Mesodermal cell (in vitro differentiated cells): ENCODE measurements around the gene ZNF593OS.

Source experiments
- H3K27ac ChIP-seq: 2 replicates; pipeline ENCODE4 v1.7.0; 2013; ENCODE audit warnings: mild to moderate bottlenecking, low read depth, low read length, moderate library complexity; ENCODE audit not compliant: severe bottlenecking
- H3K36me3 ChIP-seq: 2 replicates; pipeline ENCODE4 v1.7.1; 2013; ENCODE audit warnings: mild to moderate bottlenecking, low read length, moderate library complexity; ENCODE audit not compliant: control insufficient read depth, insufficient read depth
- H3K4me1 ChIP-seq: one replicate; pipeline ENCODE4 v1.7.1; 2013; ENCODE audit warnings: mild to moderate bottlenecking, low read length; ENCODE audit not compliant: insufficient read depth, control insufficient read depth, poor library complexity, severe bottlenecking
- H3K4me3 ChIP-seq: 2 replicates; pipeline ENCODE4 v1.7.0; 2013; ENCODE audit warnings: low read length, control low read depth, mild to moderate bottlenecking; ENCODE audit not compliant: insufficient read depth, poor library complexity, severe bottlenecking; ENCODE audit errors: extremely low read depth
- H3K9me3 ChIP-seq: 2 replicates; pipeline ENCODE4 v1.7.1; 2013; ENCODE audit warnings: mild to moderate bottlenecking, low read length, moderate library complexity; ENCODE audit not compliant: control insufficient read depth
- WGBS, 2 experiments: methylation state at CpG; one replicate each; pipeline ENCODE4 v1.1.5; 2013; ENCODE audit warnings: missing lambda C conversion rate in 2 of 2; ENCODE audit not compliant: insufficient coverage in 2 of 2; 5-methylcytosine and 5-hydroxymethylcytosine counted together

The ZNF593OS gene

GRCh38 chr1:26158271-26158907 lies 13.2 kb downstream of the ZNF593OS start:
- no peak overlapping the region for H3K27ac ChIP-seq
- WGBS, 2 experiments, result 79 to 92% methylated on average over 2 to 3 of the region's 5 CpGs
- H3K4me3 ChIP-seq, result peak overlapping the region; percentile 43

GRCh38 chr1:26156285-26157038 lies 15.2 kb downstream of the ZNF593OS start:
- Histone ChIP-seq H3K36me3 (no peaks in the 10 kb centered on the region), H3K9me3 (no peaks in the 10 kb centered on the region), H3K4me3 (peak overlapping the region; percentile 21), H3K27ac (no peak overlapping the region), H3K4me1 (peaks cover 53% of the 10 kb centered on the region)
- 9 to 11% methylated on average over 9 to 12 of the region's 12 CpGs for WGBS, 2 experiments

More at GRCh38 chr1:26158271-26158907, 13.2 kb downstream of the ZNF593OS start:
- H3K9me3 ChIP-seq, result no peaks in the 10 kb centered on the region
- H3K36me3 ChIP-seq, result no peaks in the 10 kb centered on the region
- peaks cover 54% of the 10 kb centered on the region for H3K4me1 ChIP-seq

DNA sequence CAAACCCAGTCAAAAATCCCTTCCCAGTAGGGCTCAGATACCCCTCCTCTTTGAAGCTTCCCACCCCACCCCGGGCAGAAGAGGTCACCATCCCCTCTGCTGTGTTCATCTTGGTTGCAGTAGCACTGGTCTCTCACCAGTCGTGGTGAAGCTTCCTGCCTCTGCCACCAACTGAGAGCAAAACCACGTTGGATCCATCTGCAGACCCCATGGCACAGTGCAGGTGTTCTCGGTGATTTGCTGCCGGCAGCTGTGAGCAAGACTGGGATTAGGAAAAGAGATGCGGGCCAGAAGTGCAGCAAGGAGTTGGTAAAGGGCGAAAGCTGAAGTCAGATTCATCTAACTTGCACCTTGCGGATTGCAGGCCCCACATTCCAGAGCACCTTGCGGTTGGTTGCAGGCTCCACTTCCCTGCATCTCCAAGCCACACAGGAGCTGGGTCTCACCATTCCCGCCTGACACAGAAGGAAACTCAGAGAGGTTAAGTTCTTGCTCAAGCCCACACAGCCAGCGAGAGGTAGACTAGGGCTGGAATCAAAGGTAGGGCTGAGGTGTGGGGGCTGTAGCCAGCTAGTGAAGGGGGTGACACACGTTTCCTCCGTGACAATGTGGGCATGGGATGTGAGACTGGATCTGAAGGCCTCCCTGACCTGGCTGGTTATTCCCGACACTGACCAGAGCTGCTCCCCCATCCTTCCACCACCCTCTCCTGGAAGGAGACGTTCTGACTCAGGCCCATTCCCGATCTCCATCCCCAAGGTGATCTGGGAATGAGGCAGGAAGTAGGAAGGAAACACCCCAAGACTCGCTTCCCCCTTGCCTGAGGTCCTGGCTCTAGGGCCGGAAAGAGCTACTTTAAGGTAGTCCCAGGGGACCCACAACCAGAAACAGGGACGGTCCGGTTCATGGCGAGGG lies 16.0 kb downstream of the ZNF593OS start:
- no peaks in the 10 kb centered on the region for H3K36me3 ChIP-seq
- H3K27ac ChIP-seq, result no peak overlapping the region
- H3K9me3 ChIP-seq, result no peaks in the 10 kb centered on the region
- H3K4me3 ChIP-seq, result no peak overlapping the region
- 24 to 30% methylated on average over 17 to 21 of the region's 21 CpGs for WGBS, 2 experiments
- H3K4me1 ChIP-seq, result peaks cover 45% of the 10 kb centered on the region

DNA sequence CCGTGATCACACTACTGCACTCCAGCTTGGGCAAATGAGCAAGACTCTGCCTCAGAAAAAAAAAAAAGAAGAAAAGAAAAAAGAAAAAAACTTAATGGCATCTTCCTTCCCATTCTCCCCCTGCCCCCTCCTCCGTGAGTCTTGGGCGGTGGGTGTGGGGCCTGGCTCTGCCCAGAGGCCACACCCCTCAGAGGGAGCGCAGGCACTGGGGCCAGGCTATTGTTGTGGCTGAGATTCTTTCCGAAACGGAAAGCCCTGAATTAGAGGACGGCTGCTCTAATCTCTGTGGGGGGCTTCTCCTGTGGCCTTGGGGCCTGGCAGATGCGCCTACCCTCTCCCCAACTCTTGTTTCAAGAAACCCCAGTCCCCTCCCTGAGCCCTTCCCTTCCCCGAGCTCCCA lies 16.9 kb downstream of the ZNF593OS start:
- no peak overlapping the region for H3K27ac ChIP-seq
- peaks cover 40% of the 10 kb centered on the region for H3K4me1 ChIP-seq
- no peaks in the 10 kb centered on the region for H3K9me3 ChIP-seq
- no peaks in the 10 kb centered on the region for H3K36me3 ChIP-seq
- no peak overlapping the region for H3K4me3 ChIP-seq
- WGBS, 2 experiments, result 10 to 41% methylated on average over 3 to 5 of the region's 9 CpGs

- 80 to 83% methylated on average over 2 of the region's 5 CpGs for WGBS, 2 experiments
- peaks cover 33% of the 10 kb centered on the region for H3K4me1 ChIP-seq
- H3K36me3 ChIP-seq, result no peaks in the 10 kb centered on the region
- H3K9me3 ChIP-seq, result no peaks in the 10 kb centered on the region
- H3K4me3 ChIP-seq, result no peak overlapping the region
- no peak overlapping the region for H3K27ac ChIP-seq
Observed at GRCh38 chr1:26153966-26154532, 17.6 kb downstream of the ZNF593OS start.

DNA sequence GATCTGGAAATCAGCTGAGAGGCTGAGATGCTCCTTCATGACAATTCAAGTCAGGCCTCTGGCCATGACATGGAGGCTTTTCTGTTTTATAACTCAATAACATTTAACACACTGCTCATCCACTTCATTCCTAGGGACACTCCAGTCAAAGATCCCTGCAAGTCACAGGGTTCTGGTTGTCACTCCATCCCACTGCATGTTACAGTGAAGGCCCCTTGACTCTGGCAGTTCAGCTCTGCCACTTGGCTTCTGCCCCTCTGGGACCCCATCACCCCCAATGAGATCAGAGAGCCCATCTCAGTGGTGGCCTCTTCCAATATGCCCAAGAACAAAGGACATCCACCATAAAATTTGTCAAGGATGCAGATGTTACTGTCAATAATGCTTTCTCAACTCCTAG lies 22.7 kb downstream of the ZNF593OS start:
- H3K36me3 ChIP-seq, result no peaks in the 10 kb centered on the region
- no peaks in the 10 kb centered on the region for H3K4me1 ChIP-seq
- H3K4me3 ChIP-seq, result no peak overlapping the region
- no peaks in the 10 kb centered on the region for H3K9me3 ChIP-seq
- H3K27ac ChIP-seq, result no peak overlapping the region

DNA sequence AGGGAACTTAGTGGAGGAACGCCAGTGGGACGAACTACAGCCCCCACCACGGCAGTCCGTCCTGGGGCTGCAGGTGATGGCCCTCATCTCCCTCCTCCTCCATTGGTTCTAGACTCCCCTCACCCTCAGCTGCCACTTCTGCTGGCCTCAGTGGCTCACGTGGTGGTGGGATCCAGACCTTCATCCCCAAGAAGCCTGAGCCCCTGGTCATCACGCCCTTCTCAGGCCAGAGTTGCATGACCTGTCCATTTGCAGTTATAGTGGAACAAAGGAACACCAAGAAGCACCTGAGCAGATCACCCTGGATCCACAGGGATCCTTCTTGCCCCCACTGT lies 25.7 kb downstream of the ZNF593OS start:
- Histone ChIP-seq H3K9me3 (no peaks in the 10 kb centered on the region), H3K36me3 (no peaks in the 10 kb centered on the region), H3K4me3 (no peak overlapping the region), H3K27ac (no peak overlapping the region), H3K4me1 (no peaks in the 10 kb centered on the region)
- 44 to 56% methylated on average over 3 to 6 of the region's 6 CpGs for WGBS, 2 experiments

DNA sequence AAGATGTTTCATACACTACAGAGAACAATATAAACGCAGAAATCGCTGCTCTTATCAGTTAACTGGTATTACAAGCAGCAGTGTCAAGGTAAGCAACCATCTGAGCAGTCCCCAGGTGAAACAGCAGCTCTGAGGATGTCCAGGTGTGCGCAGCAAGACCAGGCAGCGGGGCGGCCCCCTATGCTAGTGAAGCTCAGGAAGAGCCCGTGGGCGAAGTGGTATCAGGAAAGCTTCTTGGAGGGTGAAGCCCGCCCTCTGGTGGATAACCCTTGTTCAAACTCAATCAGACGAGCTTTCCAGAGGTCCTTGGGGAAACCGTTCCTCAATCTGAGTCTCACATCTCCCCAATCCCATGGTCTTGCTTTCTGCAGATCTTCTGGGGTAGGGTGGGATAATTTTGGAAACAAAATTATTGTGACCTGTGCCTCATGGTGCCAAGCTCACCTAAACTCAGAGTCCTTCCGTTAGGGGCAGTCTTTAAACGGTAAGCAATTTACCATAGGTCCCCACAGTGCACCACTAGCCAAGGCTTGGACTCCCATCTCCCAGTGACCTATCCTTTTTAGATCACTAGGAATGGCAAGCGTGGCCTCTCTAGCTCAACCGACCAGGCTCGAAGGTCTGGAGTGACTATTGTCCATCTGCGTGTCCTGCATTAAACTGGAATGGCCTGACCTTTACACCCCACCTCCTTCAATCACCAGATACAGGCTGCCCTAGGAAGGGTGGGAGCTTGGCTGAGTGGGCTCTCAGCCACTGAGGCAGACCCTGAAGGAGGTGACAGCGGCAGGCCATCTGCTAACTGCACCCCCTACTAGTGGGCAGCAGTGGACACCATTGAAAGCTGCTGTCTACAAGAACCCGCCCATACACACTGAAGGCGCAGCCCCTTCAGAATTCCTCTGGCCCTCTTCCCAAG lies 26.3 kb downstream of the ZNF593OS start:
- no peaks in the 10 kb centered on the region for H3K4me1 ChIP-seq
- no peak overlapping the region for H3K27ac ChIP-seq
- 45% methylated on average over 9 to 13 of the region's 19 CpGs for WGBS, 2 experiments
- no peak overlapping the region for H3K4me3 ChIP-seq
- no peaks in the 10 kb centered on the region for H3K9me3 ChIP-seq
- no peaks in the 10 kb centered on the region for H3K36me3 ChIP-seq

- 96 to 98% methylated on average over 4 to 5 of the region's 8 CpGs for WGBS, 2 experiments
- Histone ChIP-seq H3K36me3 (no peaks in the 10 kb centered on the region), H3K27ac (no peak overlapping the region), H3K9me3 (no peaks in the 10 kb centered on the region), H3K4me1 (no peaks in the 10 kb centered on the region), H3K4me3 (no peak overlapping the region)
Observed at GRCh38 chr1:26142159-26142558, 29.5 kb downstream of the ZNF593OS start.
